ENCODE data around the gene IGF2. TPM values are rescaled to one million over a fixed set of nuclear protein-coding genes. Genes with fewer than 3 reads are reported as not detected.

The IGF2 gene
- total RNA-seq, 1 experiment from 2014 or later, result 14.5 TPM

- DNase-seq (ENCODE audit: low read depth, low spot score) (no peak), ATAC-seq (peak; percentile 31; the same call in 1 of the 2 replicates)
- Histone ChIP-seq H3K9me3 (ENCODE audit: control insufficient read depth, insufficient read depth, low read depth, low read length) (no peaks in the 10 kb centered on the region), H3K4me1 (ENCODE audit: control insufficient read depth, insufficient read depth, low read length) (peaks cover 6% of the 10 kb centered on the region), H3K36me3 (ENCODE audit: control insufficient read depth, insufficient read depth, low read length) (peaks cover 3% of the 10 kb centered on the region; the same call in 1 of the 2 replicates), H3K4me3 (ENCODE audit: low read depth in 2 of 2, low read length in 2 of 2) (peak overlapping the region; percentile 21 to 50), H3K27ac (ENCODE audit: low read length) (no peak overlapping the region), H3K27me3 (ENCODE audit: control insufficient read depth, insufficient read depth, low read length) (peaks cover 26% of the 10 kb centered on the region)
- POLR2A ChIA-PET, result interaction anchor here (0.6 kb wide), 2 partner anchors 110 to 434 kb away, joined by 8 to 10 read pairs; no protein-coding TSS in a partner anchor
- CTCF ChIA-PET, result interaction anchor here (1.1 to 1.5 kb wide), 2 partner anchors 12 kb away, joined by 4 to 7 read pairs; no protein-coding TSS in a partner anchor
- in situ Hi-C loops (cut with HindIII; ENCODE audit: low pct_unique_long_range_greater_than_20kb, low sequenced_read_pairs) (no loop called here), intact Hi-C loops (cut with micrococcal nuclease; ENCODE audit: unreplicated experiment) (no loop called here)
- TF ChIP-seq SIN3A (IDR thresholded peaks at IDR 0.05; ENCODE audit: borderline replicate concordance, insufficient read depth, low read depth, low read length), result no peak
- no peak for TF ChIP-seq CTCF (IDR thresholded peaks at IDR 0.05)
- TF ChIP-seq TCF7L2 (IDR thresholded peaks at IDR 0.05; ENCODE audit: low read depth, low read length), result no peak
- TF ChIP-seq REST (IDR thresholded peaks at IDR 0.05; ENCODE audit: insufficient read depth in 1 of 2, low read depth in 2 of 2, low read length in 1 of 2), result no peak
- TF ChIP-seq POLR2AphosphoS5 (IDR thresholded peaks at IDR 0.05; ENCODE audit: low read depth, low read length), result no peak
- BruUV-seq (replicated peaks), result no TSS peak
Measured at GRCh38 chr11:2138068-2138430, 1.1 kb downstream of the IGF2 start.

GRCh38 chr11:2137202-2138067 lies 1.8 kb downstream of the IGF2 start:
- peaks cover 20% of the 10 kb centered on the region for H3K27me3 ChIP-seq (ENCODE audit: control insufficient read depth, insufficient read depth, low read length)
- no peaks in the 10 kb centered on the region for H3K9me3 ChIP-seq (ENCODE audit: control insufficient read depth, insufficient read depth, low read depth, low read length)
- TF ChIP-seq POLR2AphosphoS5 (IDR thresholded peaks at IDR 0.05; ENCODE audit: low read depth, low read length) (no peak), CTCF (IDR thresholded peaks at IDR 0.05) (no peak)
- no TSS peak for BruUV-seq (replicated peaks)
- DNase-seq (ENCODE audit: low read depth, low spot score) (peak; percentile 39), ATAC-seq (peak; percentile 79)
- intact Hi-C loops (cut with micrococcal nuclease; ENCODE audit: unreplicated experiment), result no loop called here
- ChIA-PET POLR2A (interaction anchor here (0.6 kb wide), 1 partner anchor 875 kb away, joined by 3 read pairs; no protein-coding TSS in a partner anchor), CTCF (interaction anchor here (0.6 to 1.5 kb wide), 4 partner anchors 12 to 194 kb away, joined by 3 to 7 read pairs (median 3); no protein-coding TSS in a partner anchor)
- peak overlapping the region; percentile 21 to 46 for H3K4me3 ChIP-seq (ENCODE audit: low read depth in 2 of 2, low read length in 2 of 2)
- peaks cover 3% of the 10 kb centered on the region; the same call in 1 of the 2 replicates for H3K36me3 ChIP-seq (ENCODE audit: control insufficient read depth, insufficient read depth, low read length)
- no peak overlapping the region for H3K27ac ChIP-seq (ENCODE audit: low read length)
- in situ Hi-C loops (cut with HindIII; ENCODE audit: low pct_unique_long_range_greater_than_20kb, low sequenced_read_pairs), result no loop called here
- peaks cover 6% of the 10 kb centered on the region for H3K4me1 ChIP-seq (ENCODE audit: control insufficient read depth, insufficient read depth, low read length)

Data from Panc1 (cell line).